H7 (cell line): ENCODE data around the gene BHLHE41. TPM values are rescaled to one million over a fixed set of nuclear protein-coding genes. Genes with fewer than 3 reads are reported as not detected.
A peak's percentile ranks its signal among the peaks of the same experiment; 100 is the strongest.

Source experiments
- DNase-seq: peaks from one replicate; pipeline ENCODE4 v3.0.0; 2012
- H3K27me3 ChIP-seq: 2 replicates; pipeline ENCODE4 v1.6.0; 2011; ENCODE audit warnings: mild to moderate bottlenecking, low read length; ENCODE audit not compliant: control insufficient read depth, insufficient read depth
- H3K36me3 ChIP-seq: replicated peaks from 2 replicates; pipeline ENCODE4 v1.5.1; 2011; ENCODE audit warnings: low read length; ENCODE audit not compliant: control insufficient read depth, insufficient read depth
- H3K4me3 ChIP-seq: 2 replicates; pipeline ENCODE4 v1.5.1; 2011; ENCODE audit warnings: low read depth, mild to moderate bottlenecking, control low read depth, low read length, moderate library complexity; ENCODE audit not compliant: insufficient read depth
- total RNA-seq: library from RNA; depleted of rRNA; stranded (reverse); fragments of >200 nt; shearing (Covaris generic); gene quantifications from 2 replicates; pipeline ENCODE4 v1.2.3, GENCODE V29; 2014; rRNA removed

BHLHE41 gene
- total RNA-seq, 1 experiment from 2014 or later, result 0.14 TPM

GRCh38 chr12:26091822-26092221, 33.0 kb downstream of the BHLHE41 start:
- peak; percentile 12 for DNase-seq
- Histone ChIP-seq H3K4me3 (no peak overlapping the region), H3K36me3 (no peaks in the 10 kb centered on the region), H3K27me3 (no peaks in the 10 kb centered on the region)

- Histone ChIP-seq H3K36me3 (no peaks in the 10 kb centered on the region), H3K27me3 (no peaks in the 10 kb centered on the region), H3K4me3 (no peak overlapping the region)
- no peak for DNase-seq
Observed at GRCh38 chr12:26090836-26091510, 33.9 kb downstream of the BHLHE41 start.

GRCh38 chr12:26088998-26089397, 35.8 kb downstream of the BHLHE41 start:
- no peak for DNase-seq
- Histone ChIP-seq H3K4me3 (no peak overlapping the region), H3K36me3 (no peaks in the 10 kb centered on the region), H3K27me3 (no peaks in the 10 kb centered on the region)

- Histone ChIP-seq H3K36me3 (no peaks in the 10 kb centered on the region), H3K4me3 (no peak overlapping the region), H3K27me3 (no peaks in the 10 kb centered on the region)
- no peak for DNase-seq
Observed at GRCh38 chr12:26086936-26087335, 37.9 kb downstream of the BHLHE41 start.

GRCh38 chr12:26080911-26081310, 43.9 kb downstream of the BHLHE41 start:
- no peak overlapping the region for H3K4me3 ChIP-seq
- no peaks in the 10 kb centered on the region for H3K27me3 ChIP-seq
- H3K36me3 ChIP-seq, result no peaks in the 10 kb centered on the region
- no peak for DNase-seq

- no peaks in the 10 kb centered on the region for H3K27me3 ChIP-seq
- no peak overlapping the region for H3K4me3 ChIP-seq
Observed at GRCh38 chr12:26077915-26078702, 46.7 kb downstream of the BHLHE41 start.

More at GRCh38 chr12:26077915-26078702, 46.7 kb downstream of the BHLHE41 start:
- DNase-seq, result no peak
- no peaks in the 10 kb centered on the region for H3K36me3 ChIP-seq

Other genes with a start within 250 kb of the BHLHE41 start
- 22.9 and 34.3 TPM in 2 replicates for gene RASSF8, start 166.4 kb downstream of the BHLHE41 start, total RNA-seq
- 0.31 and 1.1 TPM in 2 replicates for gene SSPN, start 70.5 kb upstream of the BHLHE41 start, total RNA-seq